Activated naive CD4-positive, alpha-beta T cell treated with anti-CD3 and anti-CD28 coated beads for 36 hours (primary cell): ENCODE data around the gene MYBPC1. TPM values are rescaled to one million over a fixed set of nuclear protein-coding genes. Genes with fewer than 3 reads are reported as not detected.
A peak's percentile ranks its signal among the peaks of the same experiment; 100 is the strongest.
"Not testable (repeated sequence)": the region's sequence is repeated elsewhere in the genome, so short reads cannot be mapped to it uniquely, and the experiment has no call there.

ENCODE experiments used
- CTCF ChIA-PET: fragments of 350-600 bp; sonication (Branson Sonifier 250); formaldehyde crosslinking; loops from one replicate; lab custom pipeline; 2021; ENCODE audit warnings: antibody characterized with exemption; lab: Charles Lee
- DNase-seq: peaks from one replicate; pipeline ENCODE4 v3.0.0-alpha.2; 2020
- H3K27ac Mint-ChIP-seq: one replicate; pipeline ENCODE4 v1.8.0; 2021; ENCODE audit warnings: mild to moderate bottlenecking, mixed read lengths
- H3K27me3 Mint-ChIP-seq: one replicate; pipeline ENCODE4 v1.8.0; 2021; ENCODE audit warnings: low read depth, mixed read lengths
- H3K36me3 Mint-ChIP-seq: one replicate; pipeline ENCODE4 v1.8.0; 2021; ENCODE audit warnings: low read depth, mixed read lengths
- H3K4me1 Mint-ChIP-seq: one replicate; pipeline ENCODE4 v1.8.0; 2021; ENCODE audit warnings: low read depth, mixed read lengths
- H3K4me3 Mint-ChIP-seq: one replicate; pipeline ENCODE4 v1.8.0; 2021; ENCODE audit warnings: mild to moderate bottlenecking, moderate library complexity, mixed read lengths
- H3K9me3 Mint-ChIP-seq: one replicate; pipeline ENCODE4 v1.8.0; 2021; ENCODE audit warnings: mixed read lengths
- intact Hi-C: fragments of 100-400 bp; cut with micrococcal nuclease; formaldehyde crosslinking; loops from one replicate; pipeline ENCODE4 v1.15.1; 2023
- total RNA-seq, 2 experiments: library from RNA; stranded (reverse); gene quantifications; one replicate each; pipeline ENCODE4 v1.2.3, GENCODE V29; 2021

MYBPC1 gene
- total RNA-seq, 2 experiments from 2014 or later = not detected

DNA sequence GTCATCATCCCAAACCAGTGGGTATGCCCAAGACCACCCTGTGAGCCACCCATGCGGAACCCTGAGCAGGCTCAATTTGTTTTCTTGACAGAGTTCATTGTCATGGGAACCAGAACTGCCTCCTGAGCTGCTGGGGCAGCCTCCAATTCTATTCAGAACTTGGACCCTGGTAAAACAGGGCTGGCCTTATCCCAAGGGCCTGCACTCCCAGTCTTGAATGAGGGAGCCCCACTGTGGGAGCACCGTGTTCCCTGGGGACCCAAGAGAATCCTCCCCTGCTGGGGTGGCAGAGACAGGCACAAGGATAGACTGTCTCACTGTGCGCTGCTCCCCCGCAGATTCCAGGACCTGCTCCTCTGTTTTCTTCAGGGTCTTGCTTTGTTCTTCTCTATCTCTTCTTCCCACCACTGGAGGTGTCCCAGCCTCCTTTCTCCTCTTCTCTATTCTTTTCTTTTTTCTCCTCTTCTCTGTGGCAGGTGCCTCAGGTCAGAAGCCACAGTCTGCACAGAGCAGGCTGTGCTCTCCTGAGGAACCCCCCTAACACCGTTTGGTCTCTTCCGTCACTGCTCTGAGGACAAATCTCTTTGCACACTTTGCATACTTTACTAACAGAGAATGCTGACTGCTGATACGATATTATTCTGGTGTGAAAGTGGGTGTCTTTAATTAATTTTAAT lies 71.4 kb downstream of the MYBPC1 start:
- no peak overlapping the region for H3K4me3 Mint-ChIP-seq
- intact Hi-C loops = no loop called here
- H3K36me3 Mint-ChIP-seq = no peaks in the 10 kb centered on the region
- peaks cover 2% of the 10 kb centered on the region for H3K27me3 Mint-ChIP-seq
- CTCF ChIA-PET = interaction anchor here (1.1 kb wide), 1 partner anchor 251 kb away, joined by 3 read pairs; no protein-coding TSS in a partner anchor
- no peaks in the 10 kb centered on the region for H3K9me3 Mint-ChIP-seq
- H3K27ac Mint-ChIP-seq = no peak overlapping the region
- DNase-seq = no peak
- H3K4me1 Mint-ChIP-seq = peaks cover 13% of the 10 kb centered on the region

DNA sequence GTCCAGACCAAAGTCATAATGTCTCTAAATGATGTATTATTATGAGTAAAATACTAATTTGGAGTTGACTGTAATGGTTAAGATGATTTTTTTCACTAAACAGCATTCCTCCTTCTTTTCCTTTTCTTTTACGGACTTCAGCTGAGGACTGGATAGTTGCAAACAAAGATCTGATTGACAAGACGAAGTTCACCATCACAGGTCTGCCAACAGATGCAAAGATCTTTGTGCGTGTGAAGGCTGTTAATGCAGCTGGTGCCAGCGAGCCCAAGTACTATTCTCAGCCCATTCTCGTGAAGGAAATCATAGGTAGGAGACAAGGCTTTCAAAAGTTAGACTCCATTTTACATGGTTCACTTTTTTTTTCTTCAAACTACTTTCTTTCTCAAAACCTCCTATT lies 72.8 kb downstream of the MYBPC1 start:
- H3K4me3 Mint-ChIP-seq = no peak overlapping the region
- intact Hi-C loops = no loop called here
- DNase-seq = no peak
- H3K27ac Mint-ChIP-seq = no peak overlapping the region
- peaks cover 2% of the 10 kb centered on the region for H3K27me3 Mint-ChIP-seq
- H3K4me1 Mint-ChIP-seq = peaks cover 22% of the 10 kb centered on the region
- H3K9me3 Mint-ChIP-seq = no peaks in the 10 kb centered on the region
- CTCF ChIA-PET = interaction anchor here (0.9 kb wide), 1 partner anchor 102 kb away, joined by 4 read pairs; no protein-coding TSS in a partner anchor
- no peaks in the 10 kb centered on the region for H3K36me3 Mint-ChIP-seq

DNA sequence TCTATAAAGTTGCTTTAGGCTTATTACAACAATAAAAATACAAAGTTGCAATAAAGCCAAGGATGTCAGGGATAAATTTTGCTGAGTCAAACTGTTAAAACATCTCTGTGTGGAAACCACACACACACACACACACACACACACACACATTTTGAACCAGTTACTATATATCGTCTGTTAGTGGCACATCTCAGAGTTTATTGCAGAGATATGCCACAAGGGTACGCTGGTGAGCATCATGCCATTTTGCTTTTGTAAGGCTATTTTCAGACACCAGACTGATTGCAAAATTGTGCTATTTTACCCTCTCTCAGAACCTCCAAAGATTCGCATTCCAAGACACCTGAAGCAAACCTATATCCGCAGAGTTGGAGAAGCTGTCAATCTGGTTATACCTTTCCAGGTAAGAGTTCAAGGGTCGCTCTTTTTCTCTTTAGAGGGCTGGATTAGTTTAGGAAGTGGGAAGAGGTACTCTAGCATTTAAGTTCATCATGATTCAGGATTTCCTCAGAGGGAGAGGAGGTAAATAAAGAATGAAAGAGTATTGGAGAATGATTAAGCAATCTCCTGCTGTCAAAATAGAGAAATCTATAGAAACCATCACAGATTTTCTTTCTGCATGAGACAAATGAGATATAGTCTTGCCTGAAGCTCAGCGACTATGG lies 75.4 kb downstream of the MYBPC1 start:
- intact Hi-C loops = loop anchor here (1.0 to 2.0 kb wide), 3 partner anchors 27 to 161 kb away; partner anchors contain the start of genes CHPT1 and GNPTAB
- Mint-ChIP-seq H3K4me3 (no peak overlapping the region), H3K9me3 (no peaks in the 10 kb centered on the region), H3K27me3 (peaks cover 2% of the 10 kb centered on the region), H3K36me3 (no peaks in the 10 kb centered on the region), H3K27ac (no peak overlapping the region), H3K4me1 (peaks cover 22% of the 10 kb centered on the region)
- DNase-seq = peak; percentile 70
- CTCF ChIA-PET = interaction anchor here (0.6 kb wide), 3 partner anchors 30 to 245 kb away, joined by 3 to 6 read pairs (median 3); no protein-coding TSS in a partner anchor

DNA sequence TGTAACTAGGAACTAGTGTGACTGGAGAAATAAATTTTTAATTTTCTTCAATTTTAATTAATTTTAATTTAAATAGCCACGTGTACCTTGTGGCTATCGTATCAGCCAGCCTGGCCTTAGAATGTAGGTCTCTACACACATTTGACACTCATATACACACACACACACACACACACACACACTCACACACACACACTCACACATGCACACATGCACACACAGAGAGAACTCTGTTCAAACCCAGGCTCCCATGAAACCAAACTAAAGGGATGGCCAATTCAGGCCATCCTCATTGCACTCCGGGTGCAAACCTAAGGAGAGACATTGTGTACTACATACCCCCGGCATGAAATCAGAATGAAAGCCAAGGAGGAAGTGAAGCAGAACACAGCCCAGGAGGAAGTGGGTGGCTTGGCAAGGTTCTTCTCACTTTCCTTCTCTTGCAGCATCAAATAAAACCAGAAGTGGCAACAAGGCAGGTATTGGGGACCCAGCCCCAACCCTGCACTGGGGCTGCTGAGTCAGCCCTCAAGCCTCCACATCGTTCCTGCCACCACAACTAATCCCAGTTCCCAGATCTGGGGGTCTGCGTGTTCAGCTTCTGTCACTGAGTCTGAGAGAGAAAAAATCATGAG lies 76.5 kb downstream of the MYBPC1 start:
- no peaks in the 10 kb centered on the region for H3K36me3 Mint-ChIP-seq
- H3K27me3 Mint-ChIP-seq = peaks cover 2% of the 10 kb centered on the region
- peak; percentile 62 for DNase-seq
- CTCF ChIA-PET = interaction anchor here (0.6 kb wide), 1 partner anchor 12 kb away, joined by 3 read pairs; no protein-coding TSS in a partner anchor
- intact Hi-C loops = loop anchor here (2.0 kb wide), 1 partner anchor 160 kb away; the partner anchor contains the start of gene GNPTAB
- peak overlapping the region; percentile 48 for H3K27ac Mint-ChIP-seq
- H3K4me3 Mint-ChIP-seq = peak overlapping the region; percentile 28
- peaks cover 22% of the 10 kb centered on the region for H3K4me1 Mint-ChIP-seq
- no peaks in the 10 kb centered on the region for H3K9me3 Mint-ChIP-seq

DNA sequence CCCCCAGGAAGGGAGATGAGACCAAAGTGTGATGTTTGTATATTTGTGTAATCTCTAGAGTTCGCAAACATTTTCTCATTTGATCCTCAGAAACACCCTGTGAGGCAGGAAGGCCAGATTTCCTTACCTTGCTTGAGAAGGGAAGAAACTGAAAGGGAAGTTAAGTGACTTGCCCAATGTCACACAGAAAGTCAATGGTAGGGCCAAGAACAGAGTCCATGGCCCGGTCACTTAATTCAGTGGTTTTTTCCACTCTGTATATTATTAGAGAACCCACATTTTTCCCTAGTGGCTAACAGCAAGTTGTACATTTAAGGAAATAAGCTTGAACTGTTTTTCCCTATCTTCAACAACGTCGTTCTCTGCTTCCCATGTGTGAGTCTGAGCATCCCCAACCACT lies 77.1 kb downstream of the MYBPC1 start:
- no peak for DNase-seq
- Mint-ChIP-seq H3K27ac (no peak overlapping the region), H3K4me3 (peak overlapping the region; percentile 28), H3K4me1 (peaks cover 22% of the 10 kb centered on the region), H3K27me3 (no peaks in the 10 kb centered on the region), H3K36me3 (no peaks in the 10 kb centered on the region), H3K9me3 (no peaks in the 10 kb centered on the region)
- intact Hi-C loops = loop anchor here (2.0 kb wide), 1 partner anchor 159 kb away; the partner anchor contains the start of gene GNPTAB
- CTCF ChIA-PET = interaction anchor here (0.6 kb wide), 2 partner anchors 12 to 149 kb away, joined by 3 to 4 read pairs; no protein-coding TSS in a partner anchor

DNA sequence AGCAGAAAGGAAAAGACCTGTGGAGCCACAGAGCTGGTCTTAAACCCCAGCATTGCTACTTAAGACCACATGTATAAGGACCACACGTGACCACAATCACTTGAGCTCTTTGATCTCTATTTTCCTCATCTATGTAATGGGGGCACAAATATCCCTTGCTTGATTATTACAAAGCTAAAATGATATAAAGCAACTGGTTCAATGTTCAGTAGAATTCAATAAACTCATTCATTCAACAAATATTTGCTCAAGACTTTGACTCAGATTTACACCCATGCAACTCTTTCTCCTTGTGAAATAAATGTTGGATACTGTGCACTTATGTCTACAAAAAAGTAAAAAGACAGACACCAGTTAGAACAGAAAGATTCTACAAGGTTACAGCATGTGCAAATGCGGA lies 80.8 kb downstream of the MYBPC1 start:
- no peaks in the 10 kb centered on the region for H3K27me3 Mint-ChIP-seq
- DNase-seq = no peak
- H3K27ac Mint-ChIP-seq = no peak overlapping the region
- H3K9me3 Mint-ChIP-seq = no peaks in the 10 kb centered on the region
- no peaks in the 10 kb centered on the region for H3K36me3 Mint-ChIP-seq
- CTCF ChIA-PET = interaction anchor here (0.9 kb wide), 1 partner anchor 21 kb away, joined by 3 read pairs; no protein-coding TSS in a partner anchor
- peaks cover 15% of the 10 kb centered on the region for H3K4me1 Mint-ChIP-seq
- intact Hi-C loops = no loop called here
- H3K4me3 Mint-ChIP-seq = no peak overlapping the region

DNA sequence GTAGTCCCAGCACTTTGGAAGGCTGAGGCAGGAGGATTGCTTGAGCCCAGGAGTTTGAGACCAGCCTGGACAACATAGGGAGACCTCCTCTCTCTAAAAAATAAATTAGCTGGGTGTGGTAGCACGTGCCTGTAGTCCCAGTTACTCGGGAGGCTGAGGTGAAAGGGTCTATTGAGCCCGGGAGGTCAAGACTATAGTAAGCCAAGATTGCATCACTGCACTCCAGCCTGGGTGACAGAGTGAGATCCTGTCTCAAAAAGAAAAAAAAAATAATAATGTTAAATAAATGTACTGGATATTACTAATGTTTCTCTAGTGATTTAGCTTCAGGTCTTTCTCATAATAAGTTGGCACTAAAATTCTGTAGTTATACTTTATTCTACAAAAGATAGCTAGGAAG lies 81.7 kb downstream of the MYBPC1 start:
- H3K27me3 Mint-ChIP-seq, DNase-seq, H3K4me1 Mint-ChIP-seq, intact Hi-C loops, CTCF ChIA-PET, H3K9me3 Mint-ChIP-seq, H3K4me3 Mint-ChIP-seq, H3K36me3 Mint-ChIP-seq, H3K27ac Mint-ChIP-seq: not testable (repeated sequence)

DNA sequence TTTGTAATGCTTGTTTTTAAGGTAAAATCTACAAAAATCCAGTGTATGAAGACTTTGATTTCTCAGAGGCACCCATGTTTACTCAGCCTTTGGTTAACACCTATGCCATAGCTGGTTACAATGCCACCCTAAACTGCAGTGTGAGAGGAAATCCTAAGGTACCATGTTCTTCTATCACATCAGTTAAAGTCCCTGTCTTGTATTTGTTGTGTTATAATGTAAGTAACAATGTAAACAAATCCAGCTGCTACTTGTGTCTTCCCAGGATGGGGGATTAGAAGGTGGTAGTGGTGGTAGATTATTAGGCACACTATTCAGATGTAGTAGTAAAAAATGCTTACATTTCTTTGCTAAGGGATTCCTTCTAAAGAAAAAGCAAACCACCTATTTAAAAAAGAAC lies 83.3 kb downstream of the MYBPC1 start:
- intact Hi-C loops = no loop called here
- H3K9me3 Mint-ChIP-seq = no peaks in the 10 kb centered on the region
- no peak for DNase-seq
- H3K27me3 Mint-ChIP-seq = no peaks in the 10 kb centered on the region
- H3K4me1 Mint-ChIP-seq = no peaks in the 10 kb centered on the region
- no peak overlapping the region for H3K4me3 Mint-ChIP-seq
- no peaks in the 10 kb centered on the region for H3K36me3 Mint-ChIP-seq
- H3K27ac Mint-ChIP-seq = no peak overlapping the region
- CTCF ChIA-PET = no interaction called here

DNA sequence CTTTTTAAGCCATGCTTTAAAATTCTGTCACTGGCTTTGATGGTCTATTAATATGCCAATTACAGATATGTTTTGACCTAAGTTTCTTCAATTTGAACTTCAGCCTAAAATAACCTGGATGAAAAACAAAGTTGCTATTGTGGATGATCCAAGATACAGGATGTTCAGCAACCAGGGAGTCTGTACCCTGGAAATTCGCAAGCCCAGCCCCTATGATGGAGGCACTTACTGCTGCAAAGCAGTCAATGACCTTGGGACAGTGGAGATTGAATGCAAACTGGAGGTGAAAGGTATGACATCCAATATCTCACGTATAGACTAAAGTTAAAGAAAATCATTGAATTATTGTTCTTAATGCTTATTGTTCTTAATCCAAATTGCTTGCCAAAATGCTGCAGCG lies 85.5 kb downstream of the MYBPC1 start:
- CTCF ChIA-PET = no interaction called here
- Mint-ChIP-seq H3K36me3 (no peaks in the 10 kb centered on the region), H3K9me3 (no peaks in the 10 kb centered on the region), H3K27ac (no peak overlapping the region), H3K27me3 (peaks cover 3% of the 10 kb centered on the region), H3K4me3 (no peak overlapping the region), H3K4me1 (no peaks in the 10 kb centered on the region)
- no peak for DNase-seq
- intact Hi-C loops = no loop called here

DNA sequence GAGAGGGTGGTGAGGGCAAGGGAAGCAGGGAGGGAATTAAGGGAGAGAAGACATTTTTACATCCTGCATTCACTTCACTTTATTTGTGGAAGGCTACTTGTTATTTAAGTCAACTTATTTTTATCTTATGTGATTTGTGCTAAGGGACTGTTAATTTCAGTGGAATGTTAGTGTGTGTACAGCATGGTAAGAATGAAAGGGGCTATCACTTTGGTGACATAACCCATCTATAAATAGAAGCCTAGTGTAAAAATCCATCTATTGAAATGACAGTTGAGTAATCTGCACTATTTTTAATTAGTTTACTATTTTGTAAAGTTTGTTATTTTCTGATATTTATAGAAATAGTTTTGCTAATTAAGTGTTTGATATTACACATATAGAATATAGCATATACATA lies 85.9 kb downstream of the MYBPC1 start:
- Mint-ChIP-seq H3K4me1 (no peaks in the 10 kb centered on the region), H3K27me3 (peaks cover 3% of the 10 kb centered on the region), H3K4me3 (no peak overlapping the region), H3K9me3 (no peaks in the 10 kb centered on the region), H3K27ac (no peak overlapping the region), H3K36me3 (no peaks in the 10 kb centered on the region)
- DNase-seq = no peak
- CTCF ChIA-PET = no interaction called here
- intact Hi-C loops = no loop called here

DNA sequence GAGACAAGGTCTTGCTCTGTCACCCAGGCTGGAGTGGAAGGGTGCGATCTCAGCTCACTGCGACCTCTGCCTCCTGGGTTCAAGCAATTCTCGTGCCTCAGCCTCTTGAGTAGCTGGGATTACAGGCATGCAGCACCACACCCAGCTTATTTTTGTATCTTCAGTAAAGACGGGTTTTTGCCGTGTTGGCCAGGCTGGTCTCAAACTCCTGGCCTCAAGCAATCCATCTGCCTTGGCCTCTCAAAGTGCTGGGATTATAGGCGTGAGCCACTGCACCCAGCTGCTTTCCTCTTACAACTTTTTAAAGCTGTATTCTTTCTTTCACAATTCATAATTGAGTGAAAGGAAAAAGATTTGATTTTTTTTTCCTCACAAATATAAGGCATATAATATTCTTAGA lies 86.9 kb downstream of the MYBPC1 start:
- H3K4me3 Mint-ChIP-seq, H3K4me1 Mint-ChIP-seq, H3K27me3 Mint-ChIP-seq, H3K27ac Mint-ChIP-seq, CTCF ChIA-PET, intact Hi-C loops, H3K36me3 Mint-ChIP-seq, H3K9me3 Mint-ChIP-seq, DNase-seq: not testable (repeated sequence)

DNA sequence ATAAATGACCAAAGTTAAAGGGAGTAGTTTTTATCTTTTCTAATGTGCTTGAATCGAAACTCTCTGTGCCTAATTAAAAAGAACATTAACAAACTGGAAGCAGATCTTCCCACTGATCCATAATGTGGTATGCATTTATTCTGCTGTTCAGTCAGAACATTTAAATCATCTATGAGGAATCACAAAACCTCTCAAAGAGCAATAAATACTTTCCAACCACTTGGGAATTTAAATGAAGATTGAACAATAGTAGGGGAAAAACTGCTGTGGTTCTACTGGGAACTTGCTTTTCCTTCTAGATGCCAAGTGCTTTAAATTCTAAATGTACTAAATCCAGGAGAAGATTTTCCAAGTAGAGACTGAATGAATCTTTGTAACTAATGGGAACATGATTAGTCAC lies 90.3 kb downstream of the MYBPC1 start:
- H3K27me3 Mint-ChIP-seq = peaks cover 3% of the 10 kb centered on the region
- no peak overlapping the region for H3K4me3 Mint-ChIP-seq
- no peaks in the 10 kb centered on the region for H3K4me1 Mint-ChIP-seq
- H3K27ac Mint-ChIP-seq = no peak overlapping the region
- no peaks in the 10 kb centered on the region for H3K36me3 Mint-ChIP-seq
- no peaks in the 10 kb centered on the region for H3K9me3 Mint-ChIP-seq
- DNase-seq = no peak
- intact Hi-C loops = no loop called here
- CTCF ChIA-PET = no interaction called here
